ENCODE measurements around the gene NXPH2. TPM values are rescaled to one million over a fixed set of nuclear protein-coding genes. Genes with fewer than 3 reads are reported as not detected.

NXPH2 gene
- total RNA-seq, 1 experiment from 2014 or later, result 0.94 TPM

- TF ChIP-seq ZNF532 (CRISPR knock-in tag; IDR thresholded peaks at IDR 0.05; ENCODE audit: borderline replicate concordance) (no peak), KAT7 (CRISPR knock-in tag; IDR thresholded peaks at IDR 0.05; ENCODE audit: borderline replicate concordance) (no peak), SMAD4 (CRISPR knock-in tag; IDR thresholded peaks at IDR 0.05) (no peak), ZNF423 (CRISPR knock-in tag; IDR thresholded peaks at IDR 0.05) (no peak), ZNF121 (CRISPR knock-in tag; IDR thresholded peaks at IDR 0.05) (no peak), ZNF281 (CRISPR knock-in tag; IDR thresholded peaks at IDR 0.05) (no peak)
- TF ChIP-seq, protein P1, sequence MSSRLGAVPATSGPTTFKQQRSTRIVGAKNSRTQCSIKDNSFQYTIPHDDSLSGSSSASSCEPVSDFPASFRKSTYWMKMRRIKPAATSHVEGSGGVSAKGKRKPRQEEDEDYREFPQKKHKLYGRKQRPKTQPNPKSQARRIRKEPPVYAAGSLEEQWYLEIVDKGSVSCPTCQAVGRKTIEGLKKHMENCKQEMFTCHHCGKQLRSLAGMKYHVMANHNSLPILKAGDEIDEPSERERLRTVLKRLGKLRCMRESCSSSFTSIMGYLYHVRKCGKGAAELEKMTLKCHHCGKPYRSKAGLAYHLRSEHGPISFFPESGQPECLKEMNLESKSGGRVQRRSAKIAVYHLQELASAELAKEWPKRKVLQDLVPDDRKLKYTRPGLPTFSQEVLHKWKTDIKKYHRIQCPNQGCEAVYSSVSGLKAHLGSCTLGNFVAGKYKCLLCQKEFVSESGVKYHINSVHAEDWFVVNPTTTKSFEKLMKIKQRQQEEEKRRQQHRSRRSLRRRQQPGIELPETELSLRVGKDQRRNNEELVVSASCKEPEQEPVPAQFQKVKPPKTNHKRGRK (CRISPR knock-in tag; IDR thresholded peaks at IDR 0.05; ENCODE audit: borderline replicate concordance), result no peak
- TF ChIP-seq, protein P2, sequence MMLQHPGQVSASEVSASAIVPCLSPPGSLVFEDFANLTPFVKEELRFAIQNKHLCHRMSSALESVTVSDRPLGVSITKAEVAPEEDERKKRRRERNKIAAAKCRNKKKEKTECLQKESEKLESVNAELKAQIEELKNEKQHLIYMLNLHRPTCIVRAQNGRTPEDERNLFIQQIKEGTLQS (CRISPR knock-in tag; conservative IDR thresholded peaks at IDR 0.05), result no peak
- TF ChIP-seq, protein P3, sequence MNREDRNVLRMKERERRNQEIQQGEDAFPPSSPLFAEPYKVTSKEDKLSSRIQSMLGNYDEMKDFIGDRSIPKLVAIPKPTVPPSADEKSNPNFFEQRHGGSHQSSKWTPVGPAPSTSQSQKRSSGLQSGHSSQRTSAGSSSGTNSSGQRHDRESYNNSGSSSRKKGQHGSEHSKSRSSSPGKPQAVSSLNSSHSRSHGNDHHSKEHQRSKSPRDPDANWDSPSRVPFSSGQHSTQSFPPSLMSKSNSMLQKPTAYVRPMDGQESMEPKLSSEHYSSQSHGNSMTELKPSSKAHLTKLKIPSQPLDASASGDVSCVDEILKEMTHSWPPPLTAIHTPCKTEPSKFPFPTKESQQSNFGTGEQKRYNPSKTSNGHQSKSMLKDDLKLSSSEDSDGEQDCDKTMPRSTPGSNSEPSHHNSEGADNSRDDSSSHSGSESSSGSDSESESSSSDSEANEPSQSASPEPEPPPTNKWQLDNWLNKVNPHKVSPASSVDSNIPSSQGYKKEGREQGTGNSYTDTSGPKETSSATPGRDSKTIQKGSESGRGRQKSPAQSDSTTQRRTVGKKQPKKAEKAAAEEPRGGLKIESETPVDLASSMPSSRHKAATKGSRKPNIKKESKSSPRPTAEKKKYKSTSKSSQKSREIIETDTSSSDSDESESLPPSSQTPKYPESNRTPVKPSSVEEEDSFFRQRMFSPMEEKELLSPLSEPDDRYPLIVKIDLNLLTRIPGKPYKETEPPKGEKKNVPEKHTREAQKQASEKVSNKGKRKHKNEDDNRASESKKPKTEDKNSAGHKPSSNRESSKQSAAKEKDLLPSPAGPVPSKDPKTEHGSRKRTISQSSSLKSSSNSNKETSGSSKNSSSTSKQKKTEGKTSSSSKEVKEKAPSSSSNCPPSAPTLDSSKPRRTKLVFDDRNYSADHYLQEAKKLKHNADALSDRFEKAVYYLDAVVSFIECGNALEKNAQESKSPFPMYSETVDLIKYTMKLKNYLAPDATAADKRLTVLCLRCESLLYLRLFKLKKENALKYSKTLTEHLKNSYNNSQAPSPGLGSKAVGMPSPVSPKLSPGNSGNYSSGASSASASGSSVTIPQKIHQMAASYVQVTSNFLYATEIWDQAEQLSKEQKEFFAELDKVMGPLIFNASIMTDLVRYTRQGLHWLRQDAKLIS (CRISPR knock-in tag; IDR thresholded peaks at IDR 0.05; ENCODE audit: borderline replicate concordance), result no peak
- TF ChIP-seq, protein P4, sequence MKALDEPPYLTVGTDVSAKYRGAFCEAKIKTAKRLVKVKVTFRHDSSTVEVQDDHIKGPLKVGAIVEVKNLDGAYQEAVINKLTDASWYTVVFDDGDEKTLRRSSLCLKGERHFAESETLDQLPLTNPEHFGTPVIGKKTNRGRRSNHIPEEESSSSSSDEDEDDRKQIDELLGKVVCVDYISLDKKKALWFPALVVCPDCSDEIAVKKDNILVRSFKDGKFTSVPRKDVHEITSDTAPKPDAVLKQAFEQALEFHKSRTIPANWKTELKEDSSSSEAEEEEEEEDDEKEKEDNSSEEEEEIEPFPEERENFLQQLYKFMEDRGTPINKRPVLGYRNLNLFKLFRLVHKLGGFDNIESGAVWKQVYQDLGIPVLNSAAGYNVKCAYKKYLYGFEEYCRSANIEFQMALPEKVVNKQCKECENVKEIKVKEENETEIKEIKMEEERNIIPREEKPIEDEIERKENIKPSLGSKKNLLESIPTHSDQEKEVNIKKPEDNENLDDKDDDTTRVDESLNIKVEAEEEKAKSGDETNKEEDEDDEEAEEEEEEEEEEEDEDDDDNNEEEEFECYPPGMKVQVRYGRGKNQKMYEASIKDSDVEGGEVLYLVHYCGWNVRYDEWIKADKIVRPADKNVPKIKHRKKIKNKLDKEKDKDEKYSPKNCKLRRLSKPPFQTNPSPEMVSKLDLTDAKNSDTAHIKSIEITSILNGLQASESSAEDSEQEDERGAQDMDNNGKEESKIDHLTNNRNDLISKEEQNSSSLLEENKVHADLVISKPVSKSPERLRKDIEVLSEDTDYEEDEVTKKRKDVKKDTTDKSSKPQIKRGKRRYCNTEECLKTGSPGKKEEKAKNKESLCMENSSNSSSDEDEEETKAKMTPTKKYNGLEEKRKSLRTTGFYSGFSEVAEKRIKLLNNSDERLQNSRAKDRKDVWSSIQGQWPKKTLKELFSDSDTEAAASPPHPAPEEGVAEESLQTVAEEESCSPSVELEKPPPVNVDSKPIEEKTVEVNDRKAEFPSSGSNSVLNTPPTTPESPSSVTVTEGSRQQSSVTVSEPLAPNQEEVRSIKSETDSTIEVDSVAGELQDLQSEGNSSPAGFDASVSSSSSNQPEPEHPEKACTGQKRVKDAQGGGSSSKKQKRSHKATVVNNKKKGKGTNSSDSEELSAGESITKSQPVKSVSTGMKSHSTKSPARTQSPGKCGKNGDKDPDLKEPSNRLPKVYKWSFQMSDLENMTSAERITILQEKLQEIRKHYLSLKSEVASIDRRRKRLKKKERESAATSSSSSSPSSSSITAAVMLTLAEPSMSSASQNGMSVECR (CRISPR knock-in tag; IDR thresholded peaks at IDR 0.05; ENCODE audit: borderline replicate concordance), result no peak
- TF ChIP-seq, protein P5, sequence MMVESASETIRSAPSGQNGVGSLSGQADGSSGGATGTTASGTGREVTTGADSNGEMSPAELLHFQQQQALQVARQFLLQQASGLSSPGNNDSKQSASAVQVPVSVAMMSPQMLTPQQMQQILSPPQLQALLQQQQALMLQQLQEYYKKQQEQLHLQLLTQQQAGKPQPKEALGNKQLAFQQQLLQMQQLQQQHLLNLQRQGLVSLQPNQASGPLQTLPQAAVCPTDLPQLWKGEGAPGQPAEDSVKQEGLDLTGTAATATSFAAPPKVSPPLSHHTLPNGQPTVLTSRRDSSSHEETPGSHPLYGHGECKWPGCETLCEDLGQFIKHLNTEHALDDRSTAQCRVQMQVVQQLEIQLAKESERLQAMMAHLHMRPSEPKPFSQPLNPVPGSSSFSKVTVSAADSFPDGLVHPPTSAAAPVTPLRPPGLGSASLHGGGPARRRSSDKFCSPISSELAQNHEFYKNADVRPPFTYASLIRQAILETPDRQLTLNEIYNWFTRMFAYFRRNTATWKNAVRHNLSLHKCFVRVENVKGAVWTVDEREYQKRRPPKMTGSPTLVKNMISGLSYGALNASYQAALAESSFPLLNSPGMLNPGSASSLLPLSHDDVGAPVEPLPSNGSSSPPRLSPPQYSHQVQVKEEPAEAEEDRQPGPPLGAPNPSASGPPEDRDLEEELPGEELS (CRISPR knock-in tag; IDR thresholded peaks at IDR 0.05), result no peak
These were observed 14.5 kb upstream of the NXPH2 start (continued) for GRCh38 chr2:138794724-138795123.

Measured in WTC11 (cell line).